Breast epithelium (tissue), 4 donors: ENCODE measurements around the gene IGFLR1. TPM values are rescaled to one million over a fixed set of nuclear protein-coding genes. Genes with fewer than 3 reads are reported as not detected.
A peak's percentile ranks its signal among the peaks of the same experiment; 100 is the strongest.

Experiments
- DNase-seq, 2 donors: peaks; one replicate each; pipeline ENCODE4 v3.0.0-alpha.2; 2019; ENCODE audit warnings: low spot score in 2 of 2
- H3K27ac ChIP-seq, 2 donors: fragments of 200-600 bp; sonication (generic) in 1 of 2; one replicate each; pipeline ENCODE4 v1.5.1; 2016 to 2019; ENCODE audit warnings: mild to moderate bottlenecking in 1 of 2
- H3K27me3 ChIP-seq, 2 donors: fragments of 200-600 bp; sonication (generic) in 1 of 2; one replicate each; pipeline versions ENCODE4 v1.5.1 to v1.6.0; 2017 to 2019; ENCODE audit warnings: control low read depth in 1 of 2, mild to moderate bottlenecking in 1 of 2
- H3K36me3 ChIP-seq: fragments of 200-600 bp; one replicate; pipeline ENCODE4 v1.5.1; 2019
- H3K4me1 ChIP-seq, 2 donors: fragments of 200-600 bp; sonication (generic); one replicate each; pipeline ENCODE4 v1.5.1; 2016 to 2019; ENCODE audit warnings: control low read depth in 1 of 2
- H3K4me3 ChIP-seq, 3 donors: fragments of 200-600 bp; sonication (generic); 1 replicate in 2 of 3; 2 replicates in 1 of 3; pipeline ENCODE4 v1.5.1; 2016 to 2019; ENCODE audit warnings: mild to moderate bottlenecking in 3 of 3, moderate library complexity in 2 of 3
- H3K9me3 ChIP-seq, 2 donors: fragments of 200-600 bp; sonication (generic) in 1 of 2; one replicate each; pipeline ENCODE4 v1.5.1; 2016 to 2019; ENCODE audit warnings: control low read depth in 1 of 2
- POLR2A ChIP-seq: fragments of 450-650 bp; IDR thresholded peaks from one replicate; pipeline ENCODE4 v1.6.1; 2016; ENCODE audit warnings: antibody characterized with exemption, mild to moderate bottlenecking, moderate library complexity
- POLR2AphosphoS5 ChIP-seq, 3 donors: sonication (generic); formaldehyde crosslinking; IDR thresholded peaks; one replicate each; pipeline ENCODE4 v1.6.1; 2017; ENCODE audit warnings: antibody characterized with exemption in 3 of 3
- intact Hi-C: fragments of 100-400 bp; cut with DNase I; formaldehyde crosslinking; loops from one replicate; pipeline ENCODE4 v1.15.1; 2023; ENCODE audit warnings: low total_unique reads
- total RNA-seq, 3 donors: library from RNA; depleted of rRNA; stranded (reverse); fragments of >200 nt; gene quantifications; one replicate each; pipeline ENCODE4 v1.1.0, GENCODE V29; 2016
- TF ChIP-seq, protein P1 (sequence below), 3 donors: fragments of 450-650 bp; IDR thresholded peaks; one replicate each; pipeline ENCODE4 v1.5.1; 2016 to 2017; ENCODE audit warnings: antibody characterized with exemption in 3 of 3, mild to moderate bottlenecking in 3 of 3, moderate library complexity in 3 of 3

IGFLR1 gene
- total RNA-seq, 3 donors from 2014 or later, result 8.8 to 16.1 (median 14.1) TPM

DNA sequence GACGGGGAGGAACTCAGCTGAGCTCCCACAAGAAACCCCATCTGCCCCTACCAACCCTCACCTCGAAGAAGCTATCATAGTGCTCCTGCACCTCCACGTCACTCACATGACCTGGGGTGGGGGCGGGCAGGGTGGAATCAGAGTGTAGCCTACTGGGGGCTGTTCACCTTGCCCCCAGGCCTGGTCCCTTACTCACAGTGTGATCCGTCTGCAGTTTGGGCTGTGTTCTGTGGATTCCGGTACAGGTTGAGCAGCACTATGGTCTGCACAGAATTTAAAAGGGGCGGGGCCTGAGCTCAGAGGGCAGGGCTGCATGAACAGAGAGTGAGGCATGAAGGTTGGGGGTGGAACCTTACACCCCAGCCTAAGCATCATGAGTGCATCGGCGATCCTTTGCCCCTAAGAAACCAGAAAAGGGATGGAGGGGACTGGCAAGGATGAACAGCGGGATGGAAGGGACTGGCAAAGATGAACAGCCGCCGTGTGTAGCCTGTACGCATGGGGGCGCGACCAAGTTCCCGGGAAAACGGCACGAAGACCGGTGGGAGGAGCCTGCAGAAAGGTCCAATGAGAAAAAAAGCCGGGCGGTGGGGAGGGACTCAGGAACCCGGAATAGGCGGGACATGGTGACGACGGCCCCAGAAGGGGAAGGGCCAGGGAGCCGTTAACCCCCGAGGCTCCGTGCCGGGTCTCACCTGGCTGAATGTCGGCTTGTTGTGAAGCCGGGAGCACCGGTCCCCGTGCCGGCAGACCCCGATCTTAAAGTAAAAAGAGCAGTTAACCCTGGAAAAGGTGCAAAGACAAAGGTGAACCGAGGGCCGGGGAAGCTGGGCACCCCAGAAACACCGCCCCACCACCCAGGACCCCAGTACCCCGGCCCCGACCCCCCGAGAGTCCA lies 2.4 kb upstream of the IGFLR1 start:
- Histone ChIP-seq H3K4me1 (peaks cover 6 to 28% of the 10 kb centered on the region in 2 donors), H3K36me3 (no peaks in the 10 kb centered on the region)
- intact Hi-C loops, result no loop called here

DNA sequence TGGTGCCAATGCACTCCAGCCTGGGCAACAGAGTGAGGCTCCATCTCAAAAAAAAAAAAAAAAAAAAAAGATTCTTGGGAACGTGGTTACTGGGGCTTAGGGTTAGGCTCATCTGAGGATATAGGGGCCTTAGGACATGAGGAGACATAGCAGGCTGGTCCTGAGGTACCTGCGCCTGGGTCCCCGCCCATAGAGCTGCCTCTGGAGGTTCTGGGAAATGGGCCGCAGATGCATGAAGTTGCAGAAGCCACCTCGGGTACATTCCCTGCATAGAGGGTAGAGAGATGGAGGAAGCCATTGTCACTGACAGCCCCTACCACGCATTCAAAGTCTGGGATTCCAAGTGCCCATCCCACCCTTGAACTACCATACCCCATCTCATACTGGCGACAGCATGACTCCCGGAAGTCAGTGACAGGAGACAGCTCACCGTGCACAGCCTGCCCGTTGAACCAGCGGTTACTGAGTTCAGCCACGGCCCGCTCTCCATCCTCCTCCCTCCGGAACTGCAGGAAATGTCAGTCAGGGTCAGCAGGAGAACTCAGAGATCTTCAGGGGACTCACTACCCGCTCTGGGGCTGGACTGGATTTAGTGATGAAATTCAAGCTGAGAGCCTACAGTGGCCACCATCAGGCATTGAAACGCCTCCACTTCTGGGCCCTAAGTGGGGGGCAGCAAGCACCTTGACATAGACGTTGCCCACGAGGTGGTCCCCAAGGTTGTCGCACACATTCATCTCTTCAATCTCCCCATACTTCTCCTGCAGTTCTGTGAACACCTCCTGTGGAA lies 1.6 kb upstream of the IGFLR1 start:
- Histone ChIP-seq H3K27ac (peak overlapping the region; percentile 100), H3K36me3 (no peaks in the 10 kb centered on the region), H3K4me3 (peak overlapping the region in 2 of 3 donors; percentile 97 to 98), H3K9me3 (no peaks in the 10 kb centered on the region), H3K4me1 (peaks cover 6 to 23% of the 10 kb centered on the region in 2 donors), H3K27me3 (no peaks in the 10 kb centered on the region)
- TF ChIP-seq, protein P1, sequence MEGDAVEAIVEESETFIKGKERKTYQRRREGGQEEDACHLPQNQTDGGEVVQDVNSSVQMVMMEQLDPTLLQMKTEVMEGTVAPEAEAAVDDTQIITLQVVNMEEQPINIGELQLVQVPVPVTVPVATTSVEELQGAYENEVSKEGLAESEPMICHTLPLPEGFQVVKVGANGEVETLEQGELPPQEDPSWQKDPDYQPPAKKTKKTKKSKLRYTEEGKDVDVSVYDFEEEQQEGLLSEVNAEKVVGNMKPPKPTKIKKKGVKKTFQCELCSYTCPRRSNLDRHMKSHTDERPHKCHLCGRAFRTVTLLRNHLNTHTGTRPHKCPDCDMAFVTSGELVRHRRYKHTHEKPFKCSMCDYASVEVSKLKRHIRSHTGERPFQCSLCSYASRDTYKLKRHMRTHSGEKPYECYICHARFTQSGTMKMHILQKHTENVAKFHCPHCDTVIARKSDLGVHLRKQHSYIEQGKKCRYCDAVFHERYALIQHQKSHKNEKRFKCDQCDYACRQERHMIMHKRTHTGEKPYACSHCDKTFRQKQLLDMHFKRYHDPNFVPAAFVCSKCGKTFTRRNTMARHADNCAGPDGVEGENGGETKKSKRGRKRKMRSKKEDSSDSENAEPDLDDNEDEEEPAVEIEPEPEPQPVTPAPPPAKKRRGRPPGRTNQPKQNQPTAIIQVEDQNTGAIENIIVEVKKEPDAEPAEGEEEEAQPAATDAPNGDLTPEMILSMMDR (IDR thresholded peaks at IDR 0.05), result no peak
- TF ChIP-seq POLR2AphosphoS5 (IDR thresholded peaks at IDR 0.05), result no peak
- TF ChIP-seq POLR2A, result no peak
- no peak for DNase-seq
- intact Hi-C loops, result no loop called here

More for the DNA sequence above, 2.4 kb upstream of the IGFLR1 start:
- peak; percentile 95 to 96 for DNase-seq
- Histone ChIP-seq H3K27me3 (no peaks in the 10 kb centered on the region), H3K9me3 (no peaks in the 10 kb centered on the region), H3K4me3 (peak overlapping the region; percentile 89 to 98 (median 97)), H3K27ac (peak overlapping the region; percentile 100)
- TF ChIP-seq, protein P1 (IDR thresholded peaks at IDR 0.05), result peak; percentile 19 to 23 (median 20)
- TF ChIP-seq POLR2AphosphoS5 (IDR thresholded peaks at IDR 0.05) (peak in 1 of 3 donors; percentile 81), POLR2A (no peak)

DNA sequence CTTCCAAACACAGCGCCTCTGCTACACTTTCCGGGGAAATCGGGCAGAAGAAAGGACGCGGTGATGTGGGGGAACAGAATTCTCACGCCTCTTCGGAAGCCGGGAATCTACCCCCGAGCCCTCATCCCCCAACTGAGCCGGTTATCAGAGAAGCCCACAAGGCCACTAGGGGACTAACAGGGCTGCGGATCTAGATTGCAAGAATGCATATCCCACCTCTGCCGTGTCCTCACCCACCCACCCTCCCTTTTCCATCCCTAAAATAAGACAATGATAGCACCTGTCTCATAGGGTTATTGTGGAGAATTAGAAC lies 1.1 kb downstream of the IGFLR1 start:
- TF ChIP-seq POLR2AphosphoS5 (IDR thresholded peaks at IDR 0.05) (no peak), POLR2A (no peak)
- TF ChIP-seq, protein P1 (IDR thresholded peaks at IDR 0.05), result no peak
- Histone ChIP-seq H3K27me3 (no peaks in the 10 kb centered on the region), H3K36me3 (peaks cover 7% of the 10 kb centered on the region), H3K4me1 (peaks cover 6 to 13% of the 10 kb centered on the region in 2 donors), H3K9me3 (no peaks in the 10 kb centered on the region), H3K27ac (peak overlapping the region; percentile 33 to 89), H3K4me3 (peak overlapping the region; percentile 53 to 76 (median 65))
- DNase-seq, result no peak
- intact Hi-C loops, result no loop called here

DNA sequence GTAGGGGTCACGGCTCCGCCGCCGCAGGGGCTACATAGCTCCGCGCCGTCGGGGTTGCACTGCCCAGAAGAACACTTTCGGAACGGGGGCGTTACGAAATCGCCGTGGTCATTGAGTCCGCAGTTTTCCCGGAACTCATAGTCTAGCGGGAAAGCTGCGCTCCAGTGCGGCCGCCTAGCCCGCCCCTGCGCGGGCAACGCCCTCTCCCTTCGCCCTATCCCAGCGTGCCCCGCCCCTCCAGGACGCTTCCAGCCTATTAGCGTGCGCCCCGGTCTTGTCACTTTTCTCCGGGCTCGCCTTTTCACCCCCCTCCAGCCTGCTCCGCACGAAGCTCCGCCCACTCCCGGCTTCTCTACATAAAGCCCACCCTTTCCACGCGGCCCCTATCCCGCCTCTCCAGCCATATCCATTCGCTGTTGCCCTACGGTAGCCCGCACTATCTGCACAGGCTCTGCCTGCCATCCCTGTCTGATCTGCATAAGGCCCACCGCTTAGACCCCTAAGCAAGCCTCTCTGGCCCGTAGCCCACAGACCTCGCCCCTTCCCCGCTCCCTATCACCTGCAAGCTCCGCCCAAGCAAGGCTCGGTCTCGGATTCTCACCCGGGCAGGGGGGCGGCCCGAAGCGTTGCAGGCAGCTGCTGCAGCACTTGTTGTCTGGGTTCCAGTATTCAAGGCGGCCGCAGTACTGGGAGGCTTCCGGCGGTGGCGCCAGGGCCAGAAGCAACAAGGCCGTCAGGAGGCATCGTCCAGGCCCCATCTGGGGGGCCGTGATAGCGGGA lies 1.6 kb downstream of the IGFLR1 start:
- DNase-seq, result peak; percentile 97
- Histone ChIP-seq H3K9me3 (no peaks in the 10 kb centered on the region), H3K27me3 (no peaks in the 10 kb centered on the region), H3K4me3 (peak overlapping the region; percentile 53 to 76 (median 65)), H3K27ac (peak overlapping the region; percentile 66 to 89), H3K4me1 (peaks cover 6 to 11% of the 10 kb centered on the region in 2 donors), H3K36me3 (peaks cover 7% of the 10 kb centered on the region)
- intact Hi-C loops, result no loop called here
- peak; percentile 36 to 90 (median 51) for TF ChIP-seq POLR2AphosphoS5 (IDR thresholded peaks at IDR 0.05)
- TF ChIP-seq, protein P1 (IDR thresholded peaks at IDR 0.05), result no peak
